Activated CD8-positive, alpha-beta memory T cell treated with anti-CD3 and anti-CD28 coated beads for 24 hours (primary cell): ENCODE data around the gene HYPK.

ENCODE experiments used
- DNase-seq: peaks from one replicate; pipeline ENCODE4 v3.0.0-alpha.2; 2020

The HYPK gene, protein sequence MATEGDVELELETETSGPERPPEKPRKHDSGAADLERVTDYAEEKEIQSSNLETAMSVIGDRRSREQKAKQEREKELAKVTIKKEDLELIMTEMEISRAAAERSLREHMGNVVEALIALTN

DNA sequence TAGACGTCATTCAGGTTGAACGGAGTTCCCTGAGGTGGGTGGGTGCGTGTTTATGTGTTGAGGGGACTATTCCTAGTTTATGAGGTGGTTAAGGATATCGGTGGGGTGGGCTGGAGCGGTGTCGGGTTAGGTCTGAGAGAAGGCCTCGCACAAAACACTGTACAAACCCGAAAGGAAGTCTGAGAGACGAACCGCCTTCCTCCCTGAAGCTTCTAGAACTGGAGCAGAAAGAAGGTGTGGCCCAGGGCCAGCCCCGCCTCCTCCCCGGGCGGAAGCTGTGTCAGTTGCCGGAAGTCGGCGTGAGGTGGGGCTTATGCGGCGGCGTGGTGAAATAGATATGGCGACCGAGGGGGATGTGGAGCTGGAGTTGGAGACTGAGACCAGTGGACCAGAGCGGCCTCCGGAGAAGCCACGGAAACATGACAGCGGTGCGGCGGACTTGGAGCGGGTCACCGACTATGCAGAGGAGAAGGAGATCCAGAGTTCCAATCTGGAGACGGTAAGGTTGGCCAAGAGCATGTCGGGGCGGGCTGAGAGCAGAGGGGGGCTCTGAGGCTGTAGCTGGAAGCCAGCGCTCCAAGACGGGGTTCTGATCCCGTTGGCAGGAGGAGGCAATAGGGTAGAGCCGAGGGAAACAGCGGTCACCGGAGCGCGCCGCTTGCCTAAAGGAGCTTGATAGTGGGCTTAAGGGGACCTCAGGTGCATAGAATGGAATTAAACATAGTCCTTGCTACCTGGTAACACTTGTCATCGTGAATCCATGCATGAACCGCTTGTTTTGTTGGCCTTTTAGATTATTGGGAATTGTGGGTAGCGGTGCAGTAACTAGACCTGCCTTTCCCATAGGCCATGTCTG is at the start of gene HYPK:
TSS of gene HYPK (plus strand) at position 314 of the 856 bp plus-strand sequence. CDS start at position 338, 24 bp downstream.
- peak; percentile 94 for DNase-seq

DNA sequence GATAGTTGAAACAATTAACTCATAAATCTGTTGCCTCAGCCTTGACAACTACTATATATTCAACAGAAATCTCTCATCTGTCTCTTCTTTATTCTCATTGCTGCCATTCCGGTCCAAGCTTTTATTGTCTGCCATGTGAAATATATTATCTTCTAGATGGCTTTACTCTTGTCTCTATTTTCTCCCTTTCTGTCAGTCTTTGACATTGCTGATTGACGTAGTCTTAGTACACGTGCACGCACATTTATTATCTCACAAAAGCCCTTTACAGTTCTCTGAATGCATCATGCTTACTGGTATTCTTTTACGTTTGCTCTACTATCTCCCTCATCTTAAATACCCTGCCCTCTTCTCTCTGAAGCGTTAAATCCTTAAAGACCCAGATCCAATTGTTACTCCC is 48.5 kb upstream of the HYPK start:
- no peak for DNase-seq

DNA sequence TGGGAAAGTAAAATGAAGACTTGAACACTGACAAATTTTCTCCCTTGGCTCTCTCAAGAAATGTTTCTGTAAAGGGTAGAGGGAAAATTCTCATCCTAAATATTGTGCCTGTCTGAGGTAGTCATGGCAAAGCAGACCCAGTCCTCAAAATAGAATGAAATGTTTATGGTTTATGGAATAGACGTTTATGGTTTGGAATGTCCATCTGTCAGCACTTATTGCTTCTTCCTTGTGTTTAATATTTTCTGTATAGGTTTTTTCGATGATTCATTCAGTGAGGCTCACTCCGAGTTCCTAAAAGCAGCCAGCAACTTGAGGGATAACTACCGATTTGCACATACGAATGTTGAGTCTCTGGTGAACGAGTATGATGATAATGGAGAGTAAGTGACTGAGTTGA is 37.6 kb upstream of the HYPK start:
- no peak for DNase-seq

DNA sequence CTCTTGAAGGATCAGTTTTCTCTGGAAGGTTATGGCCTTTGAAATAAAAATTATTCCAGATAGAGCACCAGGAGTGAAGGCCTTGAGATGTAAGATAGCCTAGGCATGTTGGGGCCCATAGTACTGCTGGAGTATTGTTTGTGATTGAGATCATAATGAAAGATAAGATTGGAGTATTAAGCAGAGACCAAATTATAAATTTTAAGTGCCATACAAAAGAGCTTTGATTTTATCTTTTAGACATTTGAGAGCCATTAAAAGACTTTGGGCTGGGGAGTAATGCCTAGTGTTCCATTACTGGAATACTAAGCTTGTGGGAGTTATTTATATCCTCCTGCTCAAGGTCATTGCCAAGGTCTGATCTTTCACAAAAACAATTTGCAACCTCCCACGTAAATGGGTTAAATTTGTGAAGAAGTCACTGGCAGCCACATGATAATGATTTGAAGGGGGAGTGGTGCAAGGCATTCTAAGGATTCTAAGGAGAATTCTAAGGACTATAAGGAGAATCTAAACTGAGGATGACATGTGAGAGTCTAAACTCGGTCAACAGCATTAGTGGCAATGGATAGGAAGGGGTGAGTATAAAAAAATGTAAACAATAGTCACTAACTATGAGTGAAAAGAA is 36.5 kb upstream of the HYPK start:
- no peak for DNase-seq

DNA sequence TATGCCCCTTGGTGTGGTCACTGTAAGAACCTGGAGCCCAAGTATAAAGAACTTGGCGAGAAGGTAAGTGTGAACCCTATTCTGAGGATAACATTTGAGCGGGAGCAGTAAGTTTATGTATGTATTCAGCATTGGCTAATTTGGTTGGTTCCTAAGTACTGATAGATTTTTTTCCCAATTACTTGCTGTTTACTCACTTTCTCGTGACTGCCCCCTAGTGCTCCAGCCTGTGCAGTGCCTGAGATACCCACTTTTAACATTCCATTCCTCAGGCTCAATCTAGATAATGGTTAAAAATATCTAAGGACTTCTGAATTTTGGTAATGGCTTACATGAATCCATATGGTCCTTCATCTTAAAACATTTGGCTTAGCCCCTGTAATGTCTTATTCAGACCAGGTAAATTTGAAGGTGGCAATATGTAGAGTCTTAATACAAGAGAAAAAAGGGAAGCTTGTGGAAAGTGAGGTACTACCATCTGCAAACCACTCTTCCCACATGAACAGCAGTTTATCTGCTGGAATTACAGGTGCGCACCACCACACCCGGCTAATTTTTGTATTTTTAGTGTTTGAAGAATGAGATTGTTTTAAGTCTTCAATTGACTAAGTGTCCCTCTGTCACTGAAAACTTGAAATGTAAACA is 30.7 kb upstream of the HYPK start:
- peak; percentile 73 for DNase-seq

DNA sequence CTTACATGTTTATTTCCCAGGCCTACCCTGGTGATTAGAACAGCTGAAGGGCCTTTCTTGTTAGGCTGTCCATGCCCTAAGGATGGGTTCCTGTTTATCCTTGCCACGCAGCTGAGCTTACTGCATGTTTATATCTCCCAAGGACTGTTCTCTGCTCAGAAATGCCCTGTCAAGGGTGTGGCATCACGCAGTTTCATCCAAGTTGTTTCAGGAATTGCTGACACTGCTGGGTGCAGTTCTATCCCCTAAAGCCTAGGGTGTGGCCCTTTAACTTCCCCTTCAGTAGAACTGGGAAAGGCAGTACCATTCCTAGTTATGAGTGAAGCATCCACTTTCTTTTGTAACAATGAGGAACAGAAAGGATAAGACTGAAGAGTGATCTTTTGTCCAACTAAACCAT is 28.6 kb upstream of the HYPK start:
- DNase-seq = peak; percentile 47

DNA sequence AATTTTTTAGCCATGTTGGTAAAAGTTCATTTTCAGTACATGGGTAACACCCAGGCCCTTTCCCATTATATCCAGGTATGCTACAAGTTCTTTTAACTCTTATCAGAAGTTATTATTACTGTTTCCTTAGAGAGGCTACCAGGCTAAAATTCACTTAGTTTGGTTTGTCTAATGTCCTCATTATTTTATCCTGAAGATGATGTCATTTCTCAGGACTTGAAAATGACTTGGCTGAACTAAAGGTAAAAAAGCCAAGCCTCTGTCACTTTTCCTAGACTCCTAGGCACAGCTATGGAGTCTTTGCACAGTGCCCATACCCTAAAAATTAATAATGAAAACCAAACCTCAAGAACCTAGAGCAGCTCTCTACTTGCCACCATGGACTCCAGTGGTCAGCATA is 27.8 kb upstream of the HYPK start:
- DNase-seq = no peak

DNA sequence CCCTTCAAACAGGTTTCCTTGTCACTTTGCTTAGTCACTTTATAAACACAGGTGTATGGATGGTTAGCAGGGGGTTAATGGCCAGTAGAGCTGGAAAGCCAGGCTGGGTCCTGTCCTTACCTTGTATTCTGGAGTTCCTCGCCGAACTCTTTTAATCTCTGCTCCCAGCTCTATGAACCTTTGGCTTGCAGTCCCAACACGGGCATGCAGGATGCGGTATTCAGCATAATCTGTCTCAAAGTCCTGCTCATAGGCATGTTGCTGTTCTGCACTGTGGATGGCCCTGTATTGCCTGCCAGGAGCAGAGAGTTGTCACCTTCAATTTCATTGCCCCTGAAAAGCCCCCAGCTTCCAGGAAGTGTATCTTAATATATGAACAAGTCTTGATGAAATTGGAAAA is 26.3 kb upstream of the HYPK start:
- peak; percentile 56 for DNase-seq

DNA sequence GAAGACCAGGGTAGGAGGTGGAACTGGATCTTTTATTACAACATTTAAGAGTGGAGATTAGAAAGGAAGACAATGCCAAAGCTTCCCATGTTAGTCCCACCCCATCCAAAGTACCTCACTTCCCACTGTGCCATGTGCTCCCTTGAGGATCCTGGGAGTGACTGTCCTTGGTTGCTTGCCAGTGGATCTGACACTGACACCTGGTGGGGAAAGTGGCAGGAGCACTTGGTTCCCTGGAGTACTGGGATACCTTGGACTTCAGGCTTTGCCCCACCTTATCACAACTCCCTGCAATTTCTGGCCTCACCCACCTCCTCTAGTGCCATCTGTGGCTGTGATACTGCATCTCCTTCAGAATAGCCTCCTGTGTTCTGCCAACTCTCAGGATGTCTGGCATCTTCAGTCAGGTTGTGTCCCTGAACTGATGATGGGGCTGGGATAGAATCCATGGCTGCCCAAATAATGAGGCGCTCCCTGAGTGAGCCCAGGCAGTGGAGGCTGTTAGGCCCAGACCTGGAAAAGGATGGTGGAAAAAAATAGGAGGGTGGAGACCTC is 24.9 kb upstream of the HYPK start:
- DNase-seq = peak; percentile 59

DNA sequence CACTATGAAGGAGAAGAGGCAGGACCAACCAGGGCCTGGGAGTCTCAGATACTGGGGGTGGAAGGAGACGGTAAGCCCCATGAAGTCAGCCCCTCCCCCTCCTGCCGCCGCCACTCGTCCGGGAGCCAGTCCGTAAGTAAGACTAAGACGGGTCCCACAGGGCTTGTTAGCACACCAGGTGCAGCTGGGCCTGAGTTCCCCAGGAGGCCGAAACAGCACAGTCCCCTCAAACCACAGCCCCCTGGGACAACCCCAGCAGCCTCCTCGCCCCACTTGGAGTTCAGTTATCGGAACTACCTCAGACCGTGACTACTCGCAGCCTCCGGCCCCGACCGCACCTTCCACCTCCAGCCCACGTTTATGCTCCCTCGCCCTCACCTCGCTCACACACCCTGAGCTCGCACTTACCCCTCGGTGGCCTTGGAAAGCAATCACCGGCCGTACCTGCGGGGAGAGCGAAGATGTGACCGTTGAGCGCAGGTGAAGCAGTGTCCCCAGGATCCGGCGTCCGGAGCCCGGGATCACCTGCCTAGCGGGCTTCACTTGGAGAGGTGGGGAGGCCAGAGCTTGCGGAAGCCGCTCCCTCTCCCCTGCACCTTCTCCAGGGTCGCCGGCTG is 24.2 kb upstream of the HYPK start:
- DNase-seq = peak; percentile 69

DNA sequence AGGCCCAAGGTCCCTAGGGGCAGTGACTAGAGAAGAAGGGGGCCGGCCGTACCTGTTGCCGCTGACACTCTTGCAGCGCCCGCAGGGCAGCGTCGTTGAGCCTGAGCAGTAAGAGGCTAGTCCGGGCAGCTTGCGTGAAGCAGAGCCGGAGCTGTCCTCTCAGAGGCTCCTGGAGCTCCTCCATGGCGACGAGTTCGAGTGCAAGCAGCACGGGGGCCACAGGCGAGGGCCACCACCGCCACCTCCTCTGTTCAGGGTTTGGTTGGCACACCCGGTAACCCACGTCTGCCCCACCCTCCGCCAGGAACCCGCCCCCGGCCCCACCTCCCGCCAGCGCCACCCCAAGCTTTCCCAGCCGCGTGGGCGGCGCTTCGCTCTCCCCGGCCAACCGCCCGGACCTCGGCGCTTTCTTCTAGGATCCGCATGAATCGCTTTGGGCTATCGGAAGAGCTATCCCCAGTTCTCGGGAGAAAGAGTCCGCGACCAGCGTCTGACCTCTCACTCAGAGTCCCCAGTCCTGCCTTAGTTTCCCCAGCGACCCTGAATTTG is 23.6 kb upstream of the HYPK start, which contains the start of gene ELL3:
TSS of gene ELL3 (minus strand) at position 249 of the 549 bp plus-strand sequence. CDS start at position 184, 65 bp downstream.
- no peak for DNase-seq

DNA sequence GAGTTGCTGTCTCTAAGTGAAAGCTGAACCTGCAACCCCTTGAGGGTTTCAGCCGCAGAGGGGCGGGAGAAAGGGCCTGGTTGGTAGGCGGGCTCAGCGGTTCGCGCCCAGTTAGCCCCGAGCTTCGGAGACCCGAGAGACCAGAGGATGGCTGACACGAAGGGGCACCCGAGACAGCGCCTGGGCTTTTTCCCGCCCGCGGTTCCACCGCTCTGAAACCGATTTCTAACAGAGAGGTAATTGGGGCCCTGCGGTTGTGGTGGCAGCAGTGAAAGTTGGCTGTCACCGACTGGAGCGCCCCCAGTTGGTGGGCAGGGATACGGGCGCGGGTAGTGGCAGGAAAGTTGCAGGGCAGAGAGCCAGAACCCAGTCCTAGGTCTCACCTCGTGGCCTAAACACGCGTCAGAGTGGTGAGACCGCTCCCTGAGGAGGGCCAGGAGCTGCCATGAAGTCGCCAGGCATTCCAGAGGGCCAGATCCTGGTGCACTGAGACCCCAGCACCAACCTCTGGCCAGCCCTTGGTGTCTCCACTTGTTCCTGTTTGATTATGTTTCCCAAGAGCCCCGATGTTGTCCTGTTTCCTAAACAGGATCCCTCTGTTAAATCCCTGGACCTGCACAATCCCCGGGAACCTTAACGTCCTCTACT is 23.0 kb upstream of the HYPK start:
- DNase-seq = peak; percentile 93

DNA sequence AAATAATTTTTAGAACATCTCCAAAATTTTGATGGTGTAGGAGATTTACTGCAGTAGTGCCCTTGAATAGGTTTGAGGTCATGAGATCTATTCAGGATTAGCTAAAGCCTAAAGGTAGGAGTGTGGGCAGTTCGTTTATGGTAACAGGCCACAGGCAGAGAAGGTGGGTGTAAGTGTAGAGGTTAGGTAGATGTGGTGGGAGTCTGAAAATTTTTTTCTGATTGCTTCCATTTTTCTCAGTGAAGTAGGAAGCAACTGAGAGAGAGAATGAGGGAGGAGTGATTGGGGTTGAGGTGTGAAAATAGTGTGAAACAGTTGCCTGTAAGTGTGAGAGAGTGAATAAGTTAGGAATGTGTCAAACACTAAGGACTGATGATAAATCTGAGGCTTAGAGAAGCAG is 21.4 kb upstream of the HYPK start:
- no peak for DNase-seq

DNA sequence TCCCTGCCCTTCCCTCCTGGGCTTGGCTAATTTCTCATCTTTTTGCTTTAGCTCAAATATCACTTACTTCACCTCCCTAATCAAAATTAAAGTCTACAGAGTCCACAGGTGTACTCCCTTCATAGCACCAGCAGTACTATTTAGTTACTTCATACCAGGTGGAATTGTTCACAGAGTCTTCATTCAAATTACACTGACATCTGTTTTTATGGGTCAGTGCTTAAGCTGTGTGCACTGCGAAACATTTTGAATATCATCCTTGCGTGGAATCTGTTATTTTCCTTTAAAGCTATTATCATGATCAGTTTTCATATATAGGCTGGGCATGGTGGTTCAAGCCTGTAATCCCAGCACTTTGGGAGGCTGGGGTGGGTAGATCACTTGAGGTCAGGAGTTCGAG is 11.0 kb upstream of the HYPK start:
- no peak for DNase-seq

DNA sequence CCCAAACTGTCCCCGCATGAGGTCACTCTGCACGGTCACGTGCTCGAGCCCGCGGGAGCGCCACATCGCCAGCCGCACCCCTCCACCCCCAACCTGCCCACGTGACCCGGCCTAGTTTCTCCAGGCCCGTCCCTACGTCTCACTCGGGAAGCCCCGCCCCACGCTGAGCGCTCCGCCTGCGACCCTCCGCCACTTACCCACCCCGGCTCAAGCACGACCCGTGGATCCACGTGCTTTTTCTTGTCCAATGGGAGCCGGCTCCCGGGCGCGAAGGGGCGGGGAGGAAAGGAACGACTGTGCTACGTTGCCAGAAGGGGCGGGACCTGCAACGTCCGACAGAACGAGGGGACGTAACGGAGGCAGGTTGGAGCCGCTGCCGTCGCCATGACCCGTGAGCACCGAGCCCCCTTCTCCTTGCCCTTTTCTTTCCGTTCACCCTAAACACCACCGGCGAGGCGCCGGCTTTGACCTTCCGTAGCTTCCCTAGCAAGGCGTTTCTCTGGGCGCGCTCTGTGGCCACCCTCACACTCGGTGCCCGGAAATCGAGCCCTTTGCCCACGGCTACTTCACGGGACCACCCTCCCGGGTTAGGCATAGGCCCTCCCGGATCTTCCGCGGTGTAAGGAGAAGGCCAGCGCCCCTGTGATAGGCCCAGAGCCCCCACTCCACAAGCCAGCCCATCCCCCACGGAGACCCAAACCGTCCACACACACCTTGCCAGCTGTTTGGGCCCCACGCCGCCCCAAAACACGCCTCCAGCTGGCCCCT is 8.2 kb upstream of the HYPK start, which contains the start of gene SERF2:
TSS of gene SERF2 (plus strand) at position 328 of the 768 bp plus-strand sequence. CDS start at position 385, 57 bp downstream.
- DNase-seq = peak; percentile 100

DNA sequence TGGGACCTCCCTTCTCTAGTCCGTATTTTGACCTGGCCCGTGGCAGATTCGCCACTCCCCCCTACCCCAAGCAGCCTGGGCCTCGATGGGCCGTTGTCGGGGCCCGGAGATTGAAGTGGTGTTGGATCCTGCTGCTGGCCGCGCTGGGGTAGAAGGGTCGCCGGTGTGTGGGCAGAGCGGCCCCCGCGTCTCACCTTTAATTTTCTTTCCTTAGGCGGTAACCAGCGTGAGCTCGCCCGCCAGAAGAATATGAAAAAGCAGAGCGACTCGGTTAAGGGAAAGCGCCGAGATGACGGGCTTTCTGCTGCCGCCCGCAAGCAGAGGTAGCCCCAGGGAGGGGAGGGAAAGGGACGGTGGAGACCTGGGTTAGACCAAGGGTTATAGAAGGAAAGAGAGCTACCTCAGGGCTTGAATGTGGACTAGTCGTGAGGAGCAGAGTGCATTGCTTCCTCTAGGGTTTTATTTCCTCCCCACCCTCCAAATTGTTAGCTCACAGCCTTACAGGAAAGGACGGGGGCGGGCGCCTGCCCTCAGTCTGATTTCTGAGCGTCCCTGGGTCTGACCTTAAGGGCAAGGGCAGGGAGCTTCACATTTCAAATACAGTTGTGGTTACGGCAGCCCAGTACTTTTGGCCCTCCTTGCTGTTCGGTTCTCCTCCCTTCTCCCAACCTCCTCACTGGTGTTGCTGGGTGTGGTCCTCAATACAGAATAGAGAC is 7.5 kb upstream of the HYPK start:
- peak; percentile 70 for DNase-seq

DNA sequence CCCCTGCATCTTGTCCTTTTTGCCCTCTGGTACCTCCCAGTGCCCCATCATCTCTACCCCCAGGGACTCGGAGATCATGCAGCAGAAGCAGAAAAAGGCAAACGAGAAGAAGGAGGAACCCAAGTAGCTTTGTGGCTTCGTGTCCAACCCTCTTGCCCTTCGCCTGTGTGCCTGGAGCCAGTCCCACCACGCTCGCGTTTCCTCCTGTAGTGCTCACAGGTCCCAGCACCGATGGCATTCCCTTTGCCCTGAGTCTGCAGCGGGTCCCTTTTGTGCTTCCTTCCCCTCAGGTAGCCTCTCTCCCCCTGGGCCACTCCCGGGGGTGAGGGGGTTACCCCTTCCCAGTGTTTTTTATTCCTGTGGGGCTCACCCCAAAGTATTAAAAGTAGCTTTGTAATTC is 6.8 kb upstream of the HYPK start:
- no peak for DNase-seq

DNA sequence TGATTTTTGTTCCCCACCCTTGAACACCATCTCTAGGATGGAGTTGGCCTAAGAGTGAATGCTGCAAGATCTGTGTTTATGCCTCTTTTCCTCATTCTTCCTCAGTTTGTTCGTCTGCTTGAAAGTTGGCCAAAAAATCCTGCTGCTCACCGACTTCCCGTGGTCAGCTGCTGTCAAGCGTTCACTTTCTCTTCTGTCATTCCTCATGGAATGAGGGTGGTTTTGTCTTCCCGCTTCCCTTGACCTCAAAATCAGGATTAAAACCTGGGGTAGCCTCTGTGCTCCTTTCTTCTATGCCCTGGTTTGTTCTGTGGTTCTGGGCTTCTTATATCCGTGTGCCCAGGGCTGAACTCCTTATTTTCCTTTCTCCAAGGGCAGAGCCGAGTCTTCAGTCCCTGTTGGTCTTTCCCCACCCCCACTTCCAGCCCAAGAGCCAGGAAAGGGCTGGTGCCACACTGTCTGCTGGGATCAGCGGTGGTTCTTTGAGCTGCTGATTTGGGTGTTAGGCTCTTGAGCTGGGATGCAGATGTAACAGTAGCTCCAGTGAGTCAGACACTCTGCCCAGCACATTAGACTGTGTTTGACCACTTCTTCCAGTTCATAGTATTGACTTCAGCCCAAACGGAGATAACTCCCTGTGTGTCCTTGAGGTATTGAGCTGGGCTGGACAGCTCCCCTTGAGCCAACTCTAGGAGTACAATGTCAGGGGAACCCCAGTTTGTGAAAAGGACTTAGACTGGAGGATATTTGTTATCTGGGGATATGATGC is 5.9 kb upstream of the HYPK start:
- no peak for DNase-seq

DNA sequence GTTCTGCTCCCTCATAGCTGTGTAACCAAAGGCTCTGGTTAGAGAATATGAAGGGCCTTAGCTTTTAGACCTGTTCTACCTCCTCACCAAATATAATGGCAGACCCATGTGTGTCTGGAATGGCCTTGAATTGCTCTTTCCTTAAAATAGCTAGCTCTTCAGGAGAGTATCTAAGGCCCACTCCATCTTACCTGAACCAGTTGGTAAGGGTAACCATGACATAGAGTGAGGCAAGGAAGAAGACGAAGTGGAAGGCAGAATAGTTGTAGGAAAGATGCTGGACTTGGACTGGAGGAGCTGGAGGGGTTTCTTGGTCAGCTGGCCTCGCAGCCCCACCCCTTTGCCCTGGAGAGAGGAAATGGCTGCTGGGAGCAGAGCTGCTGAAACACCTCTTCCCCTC is 5.2 kb upstream of the HYPK start:
- no peak for DNase-seq
